WI38 (cell line): ENCODE results near the gene MOB3C.

Experiments
- H3K4me3 ChIP-seq: 2 replicates; pipeline ENCODE4 v1.5.1; 2011; ENCODE audit warnings: low read depth, mild to moderate bottlenecking, control low read depth, low read length
- CTCF ChIP-seq: IDR thresholded peaks from 2 replicates; pipeline ENCODE4 v1.5.1; 2012; ENCODE audit warnings: low read depth, mild to moderate bottlenecking, control low read depth, low read length

The MOB3C gene

GRCh38 chr1:46580140-46580903, 36.3 kb downstream of the MOB3C start:
- TF ChIP-seq CTCF = no peak
- no peak overlapping the region for H3K4me3 ChIP-seq

- no peak overlapping the region for H3K4me3 ChIP-seq
- no peak for TF ChIP-seq CTCF
Measured at GRCh38 chr1:46577671-46578070, 38.9 kb downstream of the MOB3C start.

GRCh38 chr1:46576596-46576995, 40.0 kb downstream of the MOB3C start:
- TF ChIP-seq CTCF = no peak
- no peak overlapping the region for H3K4me3 ChIP-seq

- no peak for TF ChIP-seq CTCF
- no peak overlapping the region for H3K4me3 ChIP-seq
Measured at GRCh38 chr1:46575778-46576177, 40.8 kb downstream of the MOB3C start.

DNA sequence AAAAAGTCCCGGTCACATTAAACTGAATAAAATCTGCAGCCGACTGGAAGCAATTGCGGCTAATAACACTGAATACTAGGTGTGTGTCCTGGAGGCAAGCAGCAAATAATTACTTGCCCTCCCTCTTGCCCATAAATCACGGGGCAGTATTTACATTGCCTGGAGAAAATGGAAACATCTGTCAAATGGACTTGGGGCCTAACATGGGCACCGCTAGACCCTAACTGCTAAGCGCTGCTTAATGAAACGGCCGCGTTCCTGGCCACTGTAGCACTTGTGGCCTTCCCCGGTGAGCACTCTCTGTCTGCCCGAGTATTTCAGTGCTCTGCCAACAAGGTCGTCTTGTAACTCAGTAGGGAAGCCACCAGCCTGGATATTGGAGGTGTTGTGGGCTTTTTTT, 41.3 kb downstream of the MOB3C start:
- TF ChIP-seq CTCF = no peak
- H3K4me3 ChIP-seq = no peak overlapping the region

GRCh38 chr1:46571691-46572225, 44.9 kb downstream of the MOB3C start:
- TF ChIP-seq CTCF = no peak
- no peak overlapping the region for H3K4me3 ChIP-seq

DNA sequence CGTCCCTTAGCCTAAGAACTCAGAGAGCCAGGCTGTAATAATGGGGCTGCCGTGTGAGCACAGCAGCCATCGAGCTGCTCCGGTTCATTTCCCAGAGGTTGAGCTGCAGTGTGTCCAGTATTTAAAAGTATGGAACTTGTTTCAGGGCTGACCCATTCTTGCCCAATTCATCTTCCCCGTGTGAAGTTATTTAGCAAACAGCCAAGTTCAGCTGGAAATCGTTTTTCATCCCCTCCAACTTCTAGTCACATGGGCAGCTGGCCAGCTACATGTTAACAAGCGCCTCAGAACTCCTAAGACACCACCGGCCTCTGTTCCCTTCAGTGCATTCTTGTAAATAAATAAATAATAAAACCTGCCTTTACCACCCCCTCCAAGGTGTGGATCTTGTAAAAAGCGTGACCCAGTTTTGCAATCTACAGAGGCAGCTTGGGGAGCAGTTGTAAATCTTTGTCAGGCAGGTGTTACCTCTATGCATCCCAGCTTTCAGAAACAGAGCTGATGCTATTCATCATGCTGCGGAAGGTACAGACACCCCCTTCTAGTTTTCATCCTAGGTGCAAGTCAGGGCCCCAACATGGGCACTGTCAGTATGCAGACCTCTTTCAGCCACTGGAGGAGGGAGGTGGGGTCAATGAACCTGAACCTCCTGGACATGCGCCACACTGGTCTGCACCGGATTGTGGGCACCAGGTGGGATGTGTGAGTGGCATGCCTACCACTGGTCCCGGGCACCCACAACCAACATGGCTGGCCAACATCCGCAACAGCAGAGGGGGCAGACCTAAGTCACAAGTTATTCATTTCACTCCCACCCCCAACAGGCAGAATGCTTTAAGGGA, 46.5 kb downstream of the MOB3C start:
- no peak for TF ChIP-seq CTCF

More for the DNA sequence above, 46.5 kb downstream of the MOB3C start:
- H3K4me3 ChIP-seq = no peak overlapping the region
